ENCODE data around the gene IFNAR2. TPM values are rescaled to one million over a fixed set of nuclear protein-coding genes. Genes with fewer than 3 reads are reported as not detected.

Gene IFNAR2
- total RNA-seq, 3 donors from 2014 or later, result 10.4 to 16.5 (median 15.1) TPM

GRCh38 chr21:33245289-33245918 lies 15.7 kb downstream of the IFNAR2 start:
- intact Hi-C loops (cut with DNase I; ENCODE audit: low total_unique reads), result loop anchor here (5.0 kb wide), 1 partner anchor 853 kb away; the partner anchor contains the start of gene URB1
- H3K36me3 ChIP-seq, result peaks cover 11% of the 10 kb centered on the region

DNA sequence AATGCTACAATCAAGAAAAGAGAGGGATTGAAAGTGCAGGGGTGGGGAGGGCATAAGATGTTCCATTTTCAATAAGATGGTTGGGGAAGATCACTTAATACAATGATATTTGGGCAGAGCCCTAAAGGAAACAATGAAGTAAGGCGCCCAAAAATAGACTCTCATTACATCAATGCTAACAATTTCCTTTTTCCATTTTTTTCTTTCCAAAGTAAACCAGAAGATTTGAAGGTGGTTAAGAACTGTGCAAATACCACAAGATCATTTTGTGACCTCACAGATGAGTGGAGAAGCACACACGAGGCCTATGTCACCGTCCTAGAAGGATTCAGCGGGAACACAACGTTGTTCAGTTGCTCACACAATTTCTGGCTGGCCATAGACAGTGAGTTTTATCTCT lies 16.8 kb downstream of the IFNAR2 start:
- Histone ChIP-seq H3K27me3 (no peaks in the 10 kb centered on the region), H3K4me1 (no peaks in the 10 kb centered on the region), H3K9me3 (no peaks in the 10 kb centered on the region), H3K4me3 (no peak overlapping the region), H3K27ac (no peak overlapping the region), H3K36me3 (peaks cover 11% of the 10 kb centered on the region)
- no peak for DNase-seq (ENCODE audit: low spot score in 2 of 2)
- intact Hi-C loops (cut with DNase I; ENCODE audit: low total_unique reads), result loop anchor here (5.0 kb wide), 1 partner anchor 854 kb away; the partner anchor contains the start of gene URB1
- TF ChIP-seq POLR2A (IDR thresholded peaks at IDR 0.05) (no peak), POLR2AphosphoS5 (IDR thresholded peaks at IDR 0.05) (no peak)
- TF ChIP-seq, protein P1, sequence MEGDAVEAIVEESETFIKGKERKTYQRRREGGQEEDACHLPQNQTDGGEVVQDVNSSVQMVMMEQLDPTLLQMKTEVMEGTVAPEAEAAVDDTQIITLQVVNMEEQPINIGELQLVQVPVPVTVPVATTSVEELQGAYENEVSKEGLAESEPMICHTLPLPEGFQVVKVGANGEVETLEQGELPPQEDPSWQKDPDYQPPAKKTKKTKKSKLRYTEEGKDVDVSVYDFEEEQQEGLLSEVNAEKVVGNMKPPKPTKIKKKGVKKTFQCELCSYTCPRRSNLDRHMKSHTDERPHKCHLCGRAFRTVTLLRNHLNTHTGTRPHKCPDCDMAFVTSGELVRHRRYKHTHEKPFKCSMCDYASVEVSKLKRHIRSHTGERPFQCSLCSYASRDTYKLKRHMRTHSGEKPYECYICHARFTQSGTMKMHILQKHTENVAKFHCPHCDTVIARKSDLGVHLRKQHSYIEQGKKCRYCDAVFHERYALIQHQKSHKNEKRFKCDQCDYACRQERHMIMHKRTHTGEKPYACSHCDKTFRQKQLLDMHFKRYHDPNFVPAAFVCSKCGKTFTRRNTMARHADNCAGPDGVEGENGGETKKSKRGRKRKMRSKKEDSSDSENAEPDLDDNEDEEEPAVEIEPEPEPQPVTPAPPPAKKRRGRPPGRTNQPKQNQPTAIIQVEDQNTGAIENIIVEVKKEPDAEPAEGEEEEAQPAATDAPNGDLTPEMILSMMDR (IDR thresholded peaks at IDR 0.05), result no peak

More at GRCh38 chr21:33245289-33245918, 15.7 kb downstream of the IFNAR2 start:
- Histone ChIP-seq H3K27ac (no peak overlapping the region), H3K9me3 (no peaks in the 10 kb centered on the region), H3K27me3 (no peaks in the 10 kb centered on the region), H3K4me1 (no peaks in the 10 kb centered on the region), H3K4me3 (no peak overlapping the region)
- no peak for DNase-seq (ENCODE audit: low spot score in 2 of 2)
- TF ChIP-seq, protein P1 (IDR thresholded peaks at IDR 0.05), result no peak
- no peak for TF ChIP-seq POLR2AphosphoS5 (IDR thresholded peaks at IDR 0.05)
- TF ChIP-seq POLR2A (IDR thresholded peaks at IDR 0.05), result no peak

DNA sequence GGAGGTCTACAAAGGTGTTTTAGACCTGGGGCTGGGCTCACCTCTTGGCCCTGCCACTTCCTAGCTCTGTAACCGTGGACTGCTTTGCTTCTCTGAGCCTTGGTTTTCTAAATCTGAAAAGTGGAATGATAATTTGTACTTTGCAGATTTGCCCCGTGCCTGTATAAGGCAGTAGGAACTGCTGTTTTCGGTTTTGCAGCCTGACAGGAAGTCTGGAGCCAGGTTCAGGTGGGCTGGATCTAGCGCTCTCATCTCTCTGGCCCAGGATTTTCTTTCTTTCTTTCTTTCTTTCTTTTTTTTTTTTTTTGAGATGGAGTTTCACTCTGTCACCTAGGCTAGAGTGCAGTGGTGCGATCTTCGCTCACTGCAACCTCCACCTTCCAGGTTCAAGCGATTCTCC lies 17.2 kb downstream of the IFNAR2 start:
- no peaks in the 10 kb centered on the region for H3K4me1 ChIP-seq
- peaks cover 11% of the 10 kb centered on the region for H3K36me3 ChIP-seq
- no peak for TF ChIP-seq POLR2A (IDR thresholded peaks at IDR 0.05)
- TF ChIP-seq, protein P1 (IDR thresholded peaks at IDR 0.05), result no peak
- TF ChIP-seq POLR2AphosphoS5 (IDR thresholded peaks at IDR 0.05), result no peak
- intact Hi-C loops (cut with DNase I; ENCODE audit: low total_unique reads), result loop anchor here (5.0 kb wide), 1 partner anchor 855 kb away; the partner anchor contains the start of gene URB1
- no peak overlapping the region for H3K27ac ChIP-seq
- H3K27me3 ChIP-seq, result no peaks in the 10 kb centered on the region
- no peaks in the 10 kb centered on the region for H3K9me3 ChIP-seq
- H3K4me3 ChIP-seq, result no peak overlapping the region
- DNase-seq (ENCODE audit: low spot score in 2 of 2), result no peak

GRCh38 chr21:33247599-33247998 lies 17.9 kb downstream of the IFNAR2 start:
- H3K4me1 ChIP-seq, result no peaks in the 10 kb centered on the region
- no peaks in the 10 kb centered on the region for H3K9me3 ChIP-seq
- TF ChIP-seq POLR2AphosphoS5 (IDR thresholded peaks at IDR 0.05), result no peak
- TF ChIP-seq, protein P1 (IDR thresholded peaks at IDR 0.05), result no peak
- no peak for TF ChIP-seq POLR2A (IDR thresholded peaks at IDR 0.05)
- no peaks in the 10 kb centered on the region for H3K27me3 ChIP-seq
- DNase-seq (ENCODE audit: low spot score in 2 of 2), result no peak
- intact Hi-C loops (cut with DNase I; ENCODE audit: low total_unique reads), result loop anchor here (5.0 kb wide), 1 partner anchor 855 kb away; the partner anchor contains the start of gene URB1
- no peak overlapping the region for H3K27ac ChIP-seq
- H3K4me3 ChIP-seq, result no peak overlapping the region
- H3K36me3 ChIP-seq, result peaks cover 11% of the 10 kb centered on the region

- TF ChIP-seq, protein P1 (IDR thresholded peaks at IDR 0.05), result no peak
- no peak for TF ChIP-seq POLR2AphosphoS5 (IDR thresholded peaks at IDR 0.05)
- TF ChIP-seq POLR2A (IDR thresholded peaks at IDR 0.05), result no peak
- no peak for DNase-seq (ENCODE audit: low spot score in 2 of 2)
- H3K4me1 ChIP-seq, result no peaks in the 10 kb centered on the region
- no peaks in the 10 kb centered on the region for H3K9me3 ChIP-seq
- peaks cover 11% of the 10 kb centered on the region for H3K36me3 ChIP-seq
- H3K27me3 ChIP-seq, result no peaks in the 10 kb centered on the region
- H3K4me3 ChIP-seq, result no peak overlapping the region
- intact Hi-C loops (cut with DNase I; ENCODE audit: low total_unique reads), result loop anchor here (5.0 to 10.0 kb wide), 2 partner anchors 195 to 857 kb away; partner anchors contain the start of gene URB1
- H3K27ac ChIP-seq, result no peak overlapping the region
Observed at GRCh38 chr21:33249331-33250002, 19.7 kb downstream of the IFNAR2 start.

All from breast epithelium (tissue), 4 donors.